A549 treated with DMSO at 1 μM for 4 hours (cell line): Measurements from ENCODE around the gene TOP3B. TPM values are rescaled to one million over a fixed set of nuclear protein-coding genes. Genes with fewer than 3 reads are reported as not detected.

Experiments used
- total RNA-seq: library from RNA; stranded (reverse); fragments of 200-300 nt; extraction: Qiagen RNA extraction; gene quantifications from 5 replicates; pipeline ENCODE4 v1.2.3, GENCODE V29; 2022; ENCODE audit warnings: low read depth

The TOP3B gene
- total RNA-seq = 11.6 to 17.4 TPM (median 14.9 TPM) in 5 replicates

GRCh38 chr22:21982338-21982965 is at the start of gene TOP3B:
Gene TOP3B (minus strand): TSS chr22:21982787. CDS start chr22:21975709, 7,078 bp downstream.

GRCh38 chr22:21952586-21953571 is 29.7 kb downstream of the TOP3B start, which contains the start of gene PPM1F:
Gene PPM1F (minus strand): TSS chr22:21952848. CDS start chr22:21946048, 6,800 bp downstream.

Other genes starting within 250 kb of the TOP3B start
- 0.08 to 0.63 TPM (median 0.31 TPM) in 5 replicates for gene YPEL1, start 247.0 kb downstream of the TOP3B start, total RNA-seq
- gene MAPK1, start 115.1 kb downstream of the TOP3B start, total RNA-seq = 44.9 to 76.4 TPM (median 70.0 TPM) in 5 replicates
- 17.7 to 22.4 TPM (median 21.2 TPM) in 5 replicates for gene PPM1F, start 29.9 kb downstream of the TOP3B start, total RNA-seq